Breast epithelium (tissue), 3 donors: ENCODE data around the gene DNAH7.

Source experiments
- CTCF ChIP-seq, 3 donors: fragments of 450-650 bp; IDR thresholded peaks; one replicate each; pipeline ENCODE4 v1.5.1; 2016 to 2017; ENCODE audit warnings: antibody characterized with exemption in 3 of 3, mild to moderate bottlenecking in 3 of 3, moderate library complexity in 3 of 3
- POLR2A ChIP-seq: fragments of 450-650 bp; IDR thresholded peaks from one replicate; pipeline ENCODE4 v1.6.1; 2016; ENCODE audit warnings: antibody characterized with exemption, mild to moderate bottlenecking, moderate library complexity
- POLR2AphosphoS5 ChIP-seq, 3 donors: sonication (generic); formaldehyde crosslinking; IDR thresholded peaks; one replicate each; pipeline ENCODE4 v1.6.1; 2017; ENCODE audit warnings: antibody characterized with exemption in 3 of 3

GRCh38 chr2:195813421-195813820 is 255.2 kb downstream of the DNAH7 start:
- no peak for TF ChIP-seq CTCF (IDR thresholded peaks at IDR 0.05)
- TF ChIP-seq POLR2A: no peak
- no peak for TF ChIP-seq POLR2AphosphoS5 (IDR thresholded peaks at IDR 0.05)
